Neural progenitor cell (in vitro differentiated cells): ENCODE data around the gene ABCC2. TPM values are rescaled to one million over a fixed set of nuclear protein-coding genes. Genes with fewer than 3 reads are reported as not detected.

Experiments used
- DNase-seq: peaks from one replicate; pipeline ENCODE4 v3.0.0-alpha.2; 2016; ENCODE audit warnings: low spot score
- H2AFZ ChIP-seq: fragments of 200-600 bp; sonication (generic); replicated peaks from 2 replicates; pipeline ENCODE4 v1.6.1; 2016; ENCODE audit warnings: antibody characterized with exemption
- H3F3A ChIP-seq: fragments of 200-600 bp; sonication (generic); 2 replicates; pipeline ENCODE4 v1.6.1; 2016; ENCODE audit warnings: antibody characterized with exemption, low read depth
- H3K27ac ChIP-seq: fragments of 200-600 bp; sonication (generic); 2 replicates; pipeline ENCODE4 v1.5.1; 2016; ENCODE audit warnings: mild to moderate bottlenecking
- H3K27me3 ChIP-seq: fragments of 200-600 bp; sonication (generic); 2 replicates; pipeline ENCODE4 v1.6.1; 2016; ENCODE audit warnings: mild to moderate bottlenecking, moderate library complexity
- H3K36me3 ChIP-seq: fragments of 200-600 bp; sonication (generic); 2 replicates; pipeline ENCODE4 v1.5.1; 2016
- H3K4me1 ChIP-seq: fragments of 200-600 bp; sonication (generic); 2 replicates; pipeline ENCODE4 v1.6.1; 2016; ENCODE audit warnings: mixed run types
- H3K4me2 ChIP-seq: fragments of 200-600 bp; sonication (generic); 2 replicates; pipeline ENCODE4 v1.6.1; 2016
- H3K4me3 ChIP-seq: fragments of 200-600 bp; sonication (generic); 2 replicates; pipeline ENCODE4 v1.5.1; 2016
- H3K79me2 ChIP-seq: fragments of 200-600 bp; sonication (generic); 2 replicates; pipeline ENCODE4 v1.6.1; 2016; ENCODE audit warnings: low read depth
- H3K9ac ChIP-seq: fragments of 200-600 bp; sonication (generic); 2 replicates; pipeline ENCODE4 v1.6.1; 2016
- H3K9me3 ChIP-seq: fragments of 200-600 bp; sonication (generic); 2 replicates; pipeline ENCODE4 v1.5.1; 2016; ENCODE audit warnings: low read depth
- H4K20me1 ChIP-seq: fragments of 200-600 bp; sonication (generic); 2 replicates; pipeline ENCODE4 v1.6.1; 2016; ENCODE audit warnings: low read depth
- H3K27ac Mint-ChIP-seq: 3 replicates; pipeline ENCODE4 v1.8.0; 2021; ENCODE audit warnings: mixed read lengths
- H3K27me3 Mint-ChIP-seq: 2 replicates; pipeline ENCODE4 v1.8.0; 2022; ENCODE audit warnings: low read depth, mild to moderate bottlenecking, inconsistent platforms, moderate library complexity, mixed read lengths; ENCODE audit not compliant: insufficient read depth
- H3K36me3 Mint-ChIP-seq: 3 replicates; pipeline ENCODE4 v1.8.0; 2021; ENCODE audit warnings: mixed read lengths
- H3K4me1 Mint-ChIP-seq: 3 replicates; pipeline ENCODE4 v1.8.0; 2021; ENCODE audit warnings: mixed read lengths
- H3K4me3 Mint-ChIP-seq: 3 replicates; pipeline ENCODE4 v1.8.0; 2021; ENCODE audit warnings: mild to moderate bottlenecking, moderate library complexity, mixed read lengths
- H3K9me3 Mint-ChIP-seq: 3 replicates; pipeline ENCODE4 v1.8.0; 2020; ENCODE audit warnings: mixed read lengths
- EZH2 ChIP-seq: fragments of 200-600 bp; sonication (generic); IDR thresholded peaks from 2 replicates; pipeline ENCODE4 v1.6.1; 2017; ENCODE audit warnings: antibody characterized with exemption, mild to moderate bottlenecking, moderate library complexity
- EZH2phosphoT487 ChIP-seq: fragments of 200-600 bp; sonication (generic); IDR thresholded peaks from 2 replicates; pipeline ENCODE4 v1.6.1; 2017; ENCODE audit warnings: antibody characterized with exemption
- total RNA-seq: library from RNA; depleted of rRNA; stranded (reverse); fragments of >200 nt; gene quantifications from 2 replicates; pipeline ENCODE4 v1.2.3, GENCODE V29; 2015; ENCODE audit warnings: low replicate concordance
- TF ChIP-seq, protein P1 (sequence below): fragments of 200-600 bp; sonication (generic); IDR thresholded peaks from 2 replicates; pipeline ENCODE4 v1.5.1; 2017; ENCODE audit warnings: antibody characterized with exemption, mild to moderate bottlenecking

ABCC2 gene
- total RNA-seq, 1 donor from 2014 or later: 0.26 TPM

DNA sequence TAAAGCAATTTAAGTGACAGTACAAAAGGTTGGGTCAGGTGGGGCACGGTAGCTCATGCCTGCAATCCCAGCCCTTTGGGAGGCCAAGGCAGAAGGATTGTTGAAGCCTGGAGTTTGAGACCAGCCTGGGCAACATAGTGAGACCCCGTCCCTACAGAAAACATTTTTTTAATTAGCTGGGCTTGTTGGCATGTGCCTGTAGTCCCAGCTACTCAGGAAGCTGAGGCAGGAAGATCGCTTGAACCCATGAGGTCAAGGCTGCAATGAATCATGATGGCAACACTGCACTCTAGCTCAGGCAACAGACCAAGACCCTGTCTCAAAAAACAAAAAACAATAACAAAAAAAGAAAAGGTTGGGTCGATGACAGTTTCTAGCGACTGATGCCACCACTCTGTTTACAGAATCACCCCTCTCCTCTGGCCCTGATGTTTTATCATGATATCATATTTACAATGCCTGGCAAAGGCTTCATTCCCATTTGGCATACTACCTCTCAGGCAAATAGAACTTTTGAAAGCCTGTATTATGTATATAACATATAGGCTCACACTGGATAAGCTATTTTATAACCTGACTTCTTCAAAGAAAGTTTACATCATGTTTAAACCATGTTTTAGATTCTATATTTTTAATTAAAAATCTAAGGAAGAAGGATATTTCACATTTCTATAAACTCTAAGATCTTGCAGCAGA is 558 bp upstream of the ABCC2 start:
- Histone ChIP-seq H3K36me3 (no peaks in the 10 kb centered on the region), H3K27me3 (no peaks in the 10 kb centered on the region), H3K4me2 (no peak overlapping the region), H3F3A (no peaks in the 10 kb centered on the region), H2AFZ (no peak overlapping the region), H3K4me3 (no peak overlapping the region), H4K20me1 (no peaks in the 10 kb centered on the region), H3K9ac (no peak overlapping the region), H3K27ac (no peak overlapping the region), H3K4me1 (peaks cover 10% of the 10 kb centered on the region), H3K9me3 (no peaks in the 10 kb centered on the region), H3K79me2 (no peaks in the 10 kb centered on the region)
- H3K4me3 Mint-ChIP-seq: no peak overlapping the region
- no peaks in the 10 kb centered on the region for H3K9me3 Mint-ChIP-seq
- no peak for TF ChIP-seq EZH2
- TF ChIP-seq EZH2phosphoT487: no peak
- TF ChIP-seq, protein P1, sequence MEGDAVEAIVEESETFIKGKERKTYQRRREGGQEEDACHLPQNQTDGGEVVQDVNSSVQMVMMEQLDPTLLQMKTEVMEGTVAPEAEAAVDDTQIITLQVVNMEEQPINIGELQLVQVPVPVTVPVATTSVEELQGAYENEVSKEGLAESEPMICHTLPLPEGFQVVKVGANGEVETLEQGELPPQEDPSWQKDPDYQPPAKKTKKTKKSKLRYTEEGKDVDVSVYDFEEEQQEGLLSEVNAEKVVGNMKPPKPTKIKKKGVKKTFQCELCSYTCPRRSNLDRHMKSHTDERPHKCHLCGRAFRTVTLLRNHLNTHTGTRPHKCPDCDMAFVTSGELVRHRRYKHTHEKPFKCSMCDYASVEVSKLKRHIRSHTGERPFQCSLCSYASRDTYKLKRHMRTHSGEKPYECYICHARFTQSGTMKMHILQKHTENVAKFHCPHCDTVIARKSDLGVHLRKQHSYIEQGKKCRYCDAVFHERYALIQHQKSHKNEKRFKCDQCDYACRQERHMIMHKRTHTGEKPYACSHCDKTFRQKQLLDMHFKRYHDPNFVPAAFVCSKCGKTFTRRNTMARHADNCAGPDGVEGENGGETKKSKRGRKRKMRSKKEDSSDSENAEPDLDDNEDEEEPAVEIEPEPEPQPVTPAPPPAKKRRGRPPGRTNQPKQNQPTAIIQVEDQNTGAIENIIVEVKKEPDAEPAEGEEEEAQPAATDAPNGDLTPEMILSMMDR: no peak
- no peaks in the 10 kb centered on the region for H3K36me3 Mint-ChIP-seq
- H3K27me3 Mint-ChIP-seq: no peaks in the 10 kb centered on the region
- no peak overlapping the region for H3K27ac Mint-ChIP-seq
- no peak for DNase-seq
- H3K4me1 Mint-ChIP-seq: peaks cover 9% of the 10 kb centered on the region

DNA sequence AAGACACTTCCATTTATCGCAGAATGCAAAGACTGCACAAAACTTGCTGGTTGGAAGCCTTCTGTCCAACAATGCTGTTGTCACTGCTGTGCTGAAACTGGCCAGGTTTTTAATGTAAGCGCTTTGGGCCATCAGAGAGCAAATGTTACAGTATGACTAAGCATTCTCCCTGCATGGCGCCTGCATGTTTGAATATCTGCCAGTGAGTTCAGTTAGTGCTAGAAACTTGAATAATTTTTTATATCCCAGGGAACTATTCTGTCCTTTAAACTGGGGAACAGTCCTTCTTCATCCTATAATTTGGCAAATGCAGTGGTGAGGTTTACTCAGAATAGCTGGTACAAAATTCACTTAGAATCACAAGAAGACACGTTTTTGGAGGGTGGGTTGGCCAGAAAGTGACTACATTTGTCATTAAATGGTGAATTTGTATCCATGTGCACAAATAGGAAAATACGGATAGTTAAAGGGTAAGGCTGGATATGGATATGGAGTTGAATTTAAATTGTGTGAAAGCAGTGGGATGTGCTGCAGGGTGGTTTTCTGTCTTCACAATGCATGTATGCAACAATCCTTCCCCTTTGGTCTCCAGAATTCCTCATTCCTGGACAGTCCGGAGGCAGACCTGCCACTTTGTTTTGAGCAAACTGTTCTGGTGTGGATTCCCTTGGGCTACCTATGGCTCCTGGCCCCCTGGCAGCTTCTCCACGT is 1.7 kb downstream of the ABCC2 start:
- peaks cover 9% of the 10 kb centered on the region for H3K4me1 Mint-ChIP-seq
- H3K4me1 ChIP-seq: peaks cover 5% of the 10 kb centered on the region
- no peaks in the 10 kb centered on the region for H3K36me3 ChIP-seq
- H3K36me3 Mint-ChIP-seq: no peaks in the 10 kb centered on the region
- H3F3A ChIP-seq: no peaks in the 10 kb centered on the region
- H3K79me2 ChIP-seq: no peaks in the 10 kb centered on the region
- no peak for DNase-seq
- H3K27ac Mint-ChIP-seq: no peak overlapping the region
- no peaks in the 10 kb centered on the region for H3K9me3 Mint-ChIP-seq
- no peaks in the 10 kb centered on the region for H4K20me1 ChIP-seq
- no peak overlapping the region for H3K9ac ChIP-seq
- no peaks in the 10 kb centered on the region for H3K9me3 ChIP-seq
- no peaks in the 10 kb centered on the region for H3K27me3 Mint-ChIP-seq
- H3K4me3 Mint-ChIP-seq: no peak overlapping the region
- no peaks in the 10 kb centered on the region for H3K27me3 ChIP-seq
- no peak overlapping the region for H2AFZ ChIP-seq
- no peak overlapping the region for H3K4me3 ChIP-seq
- no peak overlapping the region for H3K27ac ChIP-seq
- TF ChIP-seq, protein P1: no peak
- TF ChIP-seq EZH2phosphoT487 (no peak), EZH2 (no peak)
- H3K4me2 ChIP-seq: no peak overlapping the region

DNA sequence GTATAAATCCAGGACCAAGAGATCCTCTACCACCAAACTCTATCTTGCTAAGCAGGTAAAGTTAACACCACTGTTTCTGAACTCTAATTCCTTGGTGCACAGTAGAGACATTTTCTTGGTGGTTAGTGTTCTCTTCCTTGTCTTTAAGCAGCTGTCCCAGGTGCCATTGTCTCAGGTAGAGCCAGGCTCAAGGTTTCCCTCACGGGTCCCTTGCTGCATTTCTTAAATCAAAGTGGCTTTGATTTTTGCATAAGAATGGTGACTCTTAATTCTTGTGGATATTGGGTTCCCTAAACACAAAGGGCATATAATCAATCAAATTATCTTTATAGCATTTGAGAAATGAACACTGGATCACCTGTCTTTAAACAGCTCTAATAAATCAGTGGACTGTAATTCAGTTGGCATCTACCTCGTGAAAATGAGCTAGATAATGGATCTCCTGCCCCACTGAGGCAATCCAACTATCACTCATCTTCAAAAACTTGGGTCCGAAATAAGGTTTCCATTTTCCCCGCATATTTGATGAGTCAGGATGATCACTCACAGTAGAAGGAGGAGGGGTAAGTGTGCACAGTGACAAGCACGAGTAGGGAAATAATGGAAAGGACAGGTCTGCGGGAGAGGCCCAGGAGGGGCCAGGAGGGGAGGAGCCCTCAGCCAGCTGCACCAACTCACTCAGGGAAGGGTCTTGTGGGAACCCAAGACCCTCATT is 2.4 kb downstream of the ABCC2 start:
- Mint-ChIP-seq H3K36me3 (no peaks in the 10 kb centered on the region), H3K27ac (no peak overlapping the region), H3K4me3 (no peak overlapping the region), H3K9me3 (no peaks in the 10 kb centered on the region), H3K4me1 (peaks cover 4% of the 10 kb centered on the region), H3K27me3 (no peaks in the 10 kb centered on the region)
- H3K27me3 ChIP-seq: no peaks in the 10 kb centered on the region
- no peak overlapping the region for H3K9ac ChIP-seq
- no peaks in the 10 kb centered on the region for H3K9me3 ChIP-seq
- TF ChIP-seq EZH2: no peak
- no peak for TF ChIP-seq EZH2phosphoT487
- TF ChIP-seq, protein P1: no peak
- H4K20me1 ChIP-seq: no peaks in the 10 kb centered on the region
- H3K4me3 ChIP-seq: no peak overlapping the region
- no peaks in the 10 kb centered on the region for H3K79me2 ChIP-seq
- no peak overlapping the region for H2AFZ ChIP-seq
- no peaks in the 10 kb centered on the region for H3K4me1 ChIP-seq
- no peaks in the 10 kb centered on the region for H3K36me3 ChIP-seq
- no peak overlapping the region for H3K27ac ChIP-seq
- H3F3A ChIP-seq: no peaks in the 10 kb centered on the region
- no peak for DNase-seq
- H3K4me2 ChIP-seq: no peak overlapping the region
